ENCODE results near the gene TBATA.

The TBATA gene

DNA sequence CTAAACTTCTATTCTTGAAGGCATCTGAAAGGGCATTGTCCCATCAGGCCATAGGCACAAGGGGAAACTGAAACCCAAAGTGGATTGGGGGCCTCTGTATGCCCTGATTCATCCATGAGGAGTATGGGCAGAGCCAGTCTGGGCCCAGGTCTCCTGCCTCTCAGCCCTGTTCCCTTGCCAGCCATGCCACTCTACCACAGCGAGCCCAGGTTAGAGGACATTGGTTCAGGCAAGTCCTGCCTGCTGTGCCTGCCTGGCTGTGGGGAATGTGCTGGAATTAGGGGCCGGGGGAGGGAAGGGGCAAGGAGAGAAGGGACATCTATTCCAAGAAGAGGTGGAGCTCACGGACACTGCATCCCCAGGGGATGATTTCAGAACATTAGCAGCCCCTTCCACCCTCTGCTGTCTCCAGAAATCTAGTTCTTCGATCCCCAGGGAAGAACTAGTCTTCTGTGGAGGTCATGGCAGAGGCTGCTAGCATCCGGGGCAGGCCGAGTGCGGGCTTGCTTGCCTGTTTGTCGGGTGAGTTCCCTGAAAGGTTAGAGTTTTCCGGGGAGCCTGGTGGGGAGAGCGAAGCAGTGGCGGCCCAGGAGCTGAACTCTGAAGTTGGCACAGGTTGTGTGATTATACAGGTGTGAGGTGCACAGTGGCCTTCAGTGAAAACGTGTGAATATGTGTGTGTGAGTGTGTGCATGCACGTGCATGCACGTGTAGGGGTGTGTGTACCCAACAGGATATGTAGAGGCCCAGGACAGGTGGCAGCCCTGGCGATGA is 37.8 kb downstream of the TBATA start:
- TF ChIP-seq TAF1 (IDR thresholded peaks at IDR 0.05; ENCODE audit: borderline replicate concordance, insufficient read depth, low read length): no peak
- TF ChIP-seq FOXP2 (optimal IDR thresholded peaks at IDR 0.05; ENCODE audit: borderline replicate concordance, extremely low read depth, extremely low read length, insufficient read depth): no peak
- no peak for TF ChIP-seq SIN3A (IDR thresholded peaks at IDR 0.05; ENCODE audit: borderline replicate concordance, insufficient read depth, low read length)

DNA sequence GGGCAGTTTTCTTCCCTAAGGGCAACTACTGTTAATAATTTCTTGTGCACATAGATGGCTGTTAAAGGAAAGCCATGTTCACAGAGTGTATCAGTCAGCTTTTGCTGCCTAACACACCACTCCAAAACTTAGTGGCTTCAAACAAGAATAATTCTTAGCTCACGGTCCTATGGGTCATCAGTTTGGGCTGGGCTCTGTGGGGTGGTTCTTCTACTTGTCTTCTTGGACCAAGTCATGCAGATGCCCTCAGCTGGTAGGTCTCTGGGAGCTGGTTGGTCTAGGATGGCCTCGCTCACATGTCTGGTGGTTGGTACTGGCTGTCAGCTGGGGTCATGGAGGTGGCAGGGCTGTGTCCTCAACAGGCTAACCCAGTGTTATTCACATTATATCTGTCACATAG is 39.6 kb downstream of the TBATA start:
- TF ChIP-seq TAF1 (IDR thresholded peaks at IDR 0.05; ENCODE audit: borderline replicate concordance, insufficient read depth, low read length) (no peak), FOXP2 (optimal IDR thresholded peaks at IDR 0.05; ENCODE audit: borderline replicate concordance, extremely low read depth, extremely low read length, insufficient read depth) (no peak), POLR2AphosphoS5 (IDR thresholded peaks at IDR 0.05; ENCODE audit: low read depth, low read length) (no peak), SIN3A (IDR thresholded peaks at IDR 0.05; ENCODE audit: borderline replicate concordance, insufficient read depth, low read length) (no peak)
- TF ChIP-seq, protein P1, sequence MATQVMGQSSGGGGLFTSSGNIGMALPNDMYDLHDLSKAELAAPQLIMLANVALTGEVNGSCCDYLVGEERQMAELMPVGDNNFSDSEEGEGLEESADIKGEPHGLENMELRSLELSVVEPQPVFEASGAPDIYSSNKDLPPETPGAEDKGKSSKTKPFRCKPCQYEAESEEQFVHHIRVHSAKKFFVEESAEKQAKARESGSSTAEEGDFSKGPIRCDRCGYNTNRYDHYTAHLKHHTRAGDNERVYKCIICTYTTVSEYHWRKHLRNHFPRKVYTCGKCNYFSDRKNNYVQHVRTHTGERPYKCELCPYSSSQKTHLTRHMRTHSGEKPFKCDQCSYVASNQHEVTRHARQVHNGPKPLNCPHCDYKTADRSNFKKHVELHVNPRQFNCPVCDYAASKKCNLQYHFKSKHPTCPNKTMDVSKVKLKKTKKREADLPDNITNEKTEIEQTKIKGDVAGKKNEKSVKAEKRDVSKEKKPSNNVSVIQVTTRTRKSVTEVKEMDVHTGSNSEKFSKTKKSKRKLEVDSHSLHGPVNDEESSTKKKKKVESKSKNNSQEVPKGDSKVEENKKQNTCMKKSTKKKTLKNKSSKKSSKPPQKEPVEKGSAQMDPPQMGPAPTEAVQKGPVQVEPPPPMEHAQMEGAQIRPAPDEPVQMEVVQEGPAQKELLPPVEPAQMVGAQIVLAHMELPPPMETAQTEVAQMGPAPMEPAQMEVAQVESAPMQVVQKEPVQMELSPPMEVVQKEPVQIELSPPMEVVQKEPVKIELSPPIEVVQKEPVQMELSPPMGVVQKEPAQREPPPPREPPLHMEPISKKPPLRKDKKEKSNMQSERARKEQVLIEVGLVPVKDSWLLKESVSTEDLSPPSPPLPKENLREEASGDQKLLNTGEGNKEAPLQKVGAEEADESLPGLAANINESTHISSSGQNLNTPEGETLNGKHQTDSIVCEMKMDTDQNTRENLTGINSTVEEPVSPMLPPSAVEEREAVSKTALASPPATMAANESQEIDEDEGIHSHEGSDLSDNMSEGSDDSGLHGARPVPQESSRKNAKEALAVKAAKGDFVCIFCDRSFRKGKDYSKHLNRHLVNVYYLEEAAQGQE (IDR thresholded peaks at IDR 0.05; ENCODE audit: insufficient read depth in 1 of 2, low read depth in 2 of 2, low read length in 2 of 2): no peak

DNA sequence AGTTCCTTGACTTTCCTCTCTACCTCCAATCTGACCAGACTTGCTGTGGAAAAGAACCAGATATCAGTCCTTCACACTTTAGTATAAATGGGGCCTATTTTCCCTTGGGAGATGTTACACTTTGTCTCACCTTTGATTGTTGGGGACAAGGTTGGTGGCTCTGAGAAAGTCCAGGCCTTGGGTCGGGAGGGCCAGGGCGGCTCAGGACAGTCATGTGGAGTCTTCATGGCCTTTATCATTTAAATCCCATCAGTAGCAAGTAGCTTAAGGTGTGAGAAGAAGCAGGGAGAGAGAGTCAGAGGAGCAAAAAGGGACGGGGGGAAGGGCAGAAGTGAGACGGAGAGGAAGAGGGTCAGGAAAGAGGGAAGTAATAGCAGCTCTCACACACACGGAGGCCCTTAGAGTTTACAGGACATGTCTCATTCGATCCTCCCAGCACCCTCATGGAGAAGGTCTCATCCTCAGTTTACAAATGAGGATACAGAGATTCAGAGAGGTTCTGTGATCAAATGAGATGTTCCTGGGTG is 40.5 kb downstream of the TBATA start:
- no peak for TF ChIP-seq FOXP2 (optimal IDR thresholded peaks at IDR 0.05; ENCODE audit: borderline replicate concordance, extremely low read depth, extremely low read length, insufficient read depth)
- TF ChIP-seq, protein P1 (IDR thresholded peaks at IDR 0.05; ENCODE audit: insufficient read depth in 1 of 2, low read depth in 2 of 2, low read length in 2 of 2): no peak
- TF ChIP-seq TAF1 (IDR thresholded peaks at IDR 0.05; ENCODE audit: borderline replicate concordance, insufficient read depth, low read length): no peak
- no peak for TF ChIP-seq POLR2AphosphoS5 (IDR thresholded peaks at IDR 0.05; ENCODE audit: low read depth, low read length)
- no peak for TF ChIP-seq SIN3A (IDR thresholded peaks at IDR 0.05; ENCODE audit: borderline replicate concordance, insufficient read depth, low read length)

DNA sequence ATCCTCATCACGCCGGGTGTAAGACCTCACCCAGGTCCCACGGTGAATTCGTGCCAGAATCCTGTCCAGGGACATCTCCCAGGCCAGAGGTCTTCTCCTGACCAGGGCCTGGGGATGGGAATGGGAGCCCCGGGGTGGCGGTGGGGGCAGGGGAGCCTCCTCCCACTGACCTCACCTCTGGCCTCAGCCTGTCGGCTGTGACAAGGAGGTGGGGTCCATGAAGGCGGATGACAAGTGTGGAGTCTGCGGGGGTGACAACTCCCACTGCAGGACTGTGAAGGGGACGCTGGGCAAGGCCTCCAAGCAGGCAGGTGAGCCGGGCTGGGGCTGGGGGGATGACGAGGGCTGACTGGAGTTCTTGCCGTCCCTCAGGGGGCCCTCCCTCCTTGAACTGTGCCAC is 41.3 kb downstream of the TBATA start:
- no peak for TF ChIP-seq SIN3A (IDR thresholded peaks at IDR 0.05; ENCODE audit: borderline replicate concordance, insufficient read depth, low read length)
- no peak for TF ChIP-seq TAF1 (IDR thresholded peaks at IDR 0.05; ENCODE audit: borderline replicate concordance, insufficient read depth, low read length)
- TF ChIP-seq, protein P1 (IDR thresholded peaks at IDR 0.05; ENCODE audit: insufficient read depth in 1 of 2, low read depth in 2 of 2, low read length in 2 of 2): no peak
- TF ChIP-seq FOXP2 (optimal IDR thresholded peaks at IDR 0.05; ENCODE audit: borderline replicate concordance, extremely low read depth, extremely low read length, insufficient read depth): no peak
- TF ChIP-seq POLR2AphosphoS5 (IDR thresholded peaks at IDR 0.05; ENCODE audit: low read depth, low read length): no peak

DNA sequence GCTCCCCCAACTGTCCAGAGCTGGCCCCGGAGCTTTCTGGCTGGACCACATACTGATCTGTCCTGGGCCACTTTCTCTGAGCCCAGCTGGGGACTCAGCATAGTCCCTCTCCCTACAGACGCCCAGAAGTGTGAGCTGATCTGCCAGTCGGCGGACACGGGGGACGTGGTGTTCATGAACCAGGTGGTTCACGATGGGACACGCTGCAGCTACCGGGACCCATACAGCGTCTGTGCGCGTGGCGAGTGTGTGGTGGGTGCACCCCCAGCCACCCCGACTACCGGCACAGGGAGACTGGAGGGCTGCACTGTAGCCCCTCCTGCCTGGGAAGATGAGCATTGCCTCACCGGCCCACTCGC is 41.8 kb downstream of the TBATA start:
- no peak for TF ChIP-seq POLR2AphosphoS5 (IDR thresholded peaks at IDR 0.05; ENCODE audit: low read depth, low read length)
- TF ChIP-seq TAF1 (IDR thresholded peaks at IDR 0.05; ENCODE audit: borderline replicate concordance, insufficient read depth, low read length): no peak
- TF ChIP-seq SIN3A (IDR thresholded peaks at IDR 0.05; ENCODE audit: borderline replicate concordance, insufficient read depth, low read length): no peak
- TF ChIP-seq, protein P1 (IDR thresholded peaks at IDR 0.05; ENCODE audit: insufficient read depth in 1 of 2, low read depth in 2 of 2, low read length in 2 of 2): no peak
- no peak for TF ChIP-seq FOXP2 (optimal IDR thresholded peaks at IDR 0.05; ENCODE audit: borderline replicate concordance, extremely low read depth, extremely low read length, insufficient read depth)

All from PFSK-1 (cell line).